Epithelial cell of prostate (primary cell): ENCODE data around the gene SEPTIN12.
"Not testable (repeated sequence)": the region's sequence is repeated elsewhere in the genome, so short reads cannot be mapped to it uniquely, and the experiment has no call there.

Source experiments
- DNase-seq: peaks from one replicate; pipeline ENCODE4 v3.0.0-alpha.2; 2011; ENCODE audit warnings: low read depth, low spot score
- H3K27ac ChIP-seq: fragments of 450-650 bp; 2 replicates; pipeline ENCODE4 v1.5.1; 2017; ENCODE audit warnings: mild to moderate bottlenecking

Gene SEPTIN12

DNA sequence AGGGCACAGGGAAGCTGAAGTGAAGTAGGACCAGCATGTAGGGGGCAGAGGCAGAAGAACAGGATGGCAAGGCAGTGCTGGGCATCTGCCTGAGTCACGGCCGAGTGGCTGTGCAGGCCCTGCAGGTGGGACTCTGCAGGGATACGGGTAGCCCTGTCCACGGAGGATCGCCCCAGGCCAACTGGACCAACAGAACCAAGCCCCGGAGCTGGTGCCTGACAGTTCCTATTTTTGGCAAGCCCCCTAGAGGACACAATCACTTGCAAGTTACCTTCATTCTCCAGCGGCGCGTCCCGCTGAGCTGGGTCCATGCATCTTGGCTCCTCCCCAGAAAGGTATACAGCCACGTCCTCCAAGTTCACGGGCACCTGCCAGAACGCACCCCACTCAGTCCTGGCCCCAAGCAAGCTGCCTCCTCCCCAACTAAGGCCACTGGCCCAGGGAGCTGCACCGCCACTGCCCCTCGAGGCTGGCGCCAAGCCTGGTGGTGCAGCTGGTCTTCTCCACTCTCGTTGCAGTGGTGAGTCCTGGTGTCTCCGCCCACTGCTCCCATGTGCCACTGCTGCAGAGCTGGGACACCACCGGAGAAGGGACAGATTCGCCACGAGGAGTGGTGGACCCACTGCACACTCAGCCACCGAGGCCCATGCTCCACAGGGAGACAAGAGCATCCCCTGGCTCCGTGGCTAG is 27.8 kb downstream of the SEPTIN12 start:
- no peak for DNase-seq
- H3K27ac ChIP-seq: no peak overlapping the region

DNA sequence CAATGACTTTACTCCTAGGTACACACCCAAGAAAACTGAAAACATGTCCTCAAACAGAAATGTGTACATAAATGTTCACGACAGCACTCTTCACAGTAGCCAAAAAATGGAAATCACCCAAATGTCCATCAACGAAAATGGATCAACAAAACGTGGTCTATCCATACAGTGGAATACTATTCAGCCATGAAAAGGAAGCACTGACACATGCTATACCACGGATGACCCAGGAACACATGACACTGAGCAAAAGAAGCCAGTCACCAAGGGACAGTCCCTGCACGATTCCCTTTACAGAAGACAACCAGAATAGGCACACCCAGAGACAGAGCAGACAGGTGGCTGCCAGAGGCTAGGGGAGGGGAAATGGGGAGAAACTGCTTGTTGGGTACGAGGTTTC is 32.5 kb downstream of the SEPTIN12 start:
- no peak overlapping the region for H3K27ac ChIP-seq
- DNase-seq: no peak

DNA sequence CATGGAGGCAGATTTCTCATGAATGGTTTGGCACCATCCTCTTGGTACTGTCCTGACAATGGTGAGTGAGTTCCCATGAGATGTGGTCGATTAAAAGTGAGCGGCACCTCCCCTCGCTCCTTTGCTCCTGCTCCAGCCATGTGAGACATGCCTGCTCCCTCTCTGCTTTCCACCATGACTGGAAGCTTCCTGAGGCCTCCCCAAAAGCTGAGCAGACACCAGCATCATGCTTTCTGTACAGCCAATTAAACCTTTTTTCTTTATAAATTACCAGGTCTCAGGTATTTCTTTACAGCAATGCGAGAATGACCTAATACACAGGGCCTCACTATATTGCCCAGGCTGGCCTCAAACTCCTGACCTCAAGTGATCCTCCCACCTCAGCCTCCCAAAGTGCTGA is 33.3 kb downstream of the SEPTIN12 start:
- no peak for DNase-seq
- H3K27ac ChIP-seq: no peak overlapping the region

- DNase-seq: no peak
- no peak overlapping the region for H3K27ac ChIP-seq
These were observed 34.9 kb downstream of the SEPTIN12 start for GRCh38 chr16:4753227-4753626.

DNA sequence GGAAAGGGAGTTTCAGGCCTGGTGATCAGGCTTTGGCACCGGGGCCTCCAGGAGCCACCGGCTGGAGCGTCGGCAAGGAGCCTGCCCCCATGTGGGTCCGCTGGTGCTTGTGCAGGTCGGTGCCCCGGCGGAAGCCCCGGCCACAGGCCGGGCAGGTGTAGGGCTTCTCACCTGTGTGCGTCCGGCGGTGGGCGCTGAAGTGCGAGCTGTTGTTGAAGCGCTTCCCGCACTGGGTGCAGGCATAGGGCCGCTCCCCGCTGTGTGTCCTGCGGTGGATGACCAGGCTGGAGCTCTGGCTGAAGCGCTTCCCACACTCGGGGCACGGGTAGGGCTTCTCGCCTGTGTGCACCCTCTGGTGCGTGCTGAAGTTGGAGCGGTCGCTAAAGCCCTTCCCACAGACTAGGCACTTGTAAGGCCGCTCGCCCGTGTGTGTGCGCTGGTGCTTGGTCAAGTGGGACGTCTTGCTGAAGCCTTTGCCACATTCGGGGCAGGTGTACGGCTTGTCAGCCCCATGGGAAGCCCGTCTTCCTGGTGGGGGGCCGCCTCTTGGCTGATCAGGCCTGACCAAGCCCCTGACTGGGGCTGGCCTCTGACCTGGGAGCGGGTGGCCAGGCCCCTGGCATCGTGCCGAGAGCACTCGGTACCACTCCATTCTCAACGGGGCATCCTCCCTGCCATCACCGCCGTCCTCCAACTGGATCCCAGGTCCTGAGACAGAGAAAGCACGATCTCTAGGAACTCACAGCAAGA is 35.6 kb downstream of the SEPTIN12 start:
- DNase-seq: no peak

GRCh38 chr16:4750896-4751295 is 37.2 kb downstream of the SEPTIN12 start:
- DNase-seq: no peak
- no peak overlapping the region for H3K27ac ChIP-seq

More for the DNA sequence above, 35.6 kb downstream of the SEPTIN12 start:
- no peak overlapping the region for H3K27ac ChIP-seq

DNA sequence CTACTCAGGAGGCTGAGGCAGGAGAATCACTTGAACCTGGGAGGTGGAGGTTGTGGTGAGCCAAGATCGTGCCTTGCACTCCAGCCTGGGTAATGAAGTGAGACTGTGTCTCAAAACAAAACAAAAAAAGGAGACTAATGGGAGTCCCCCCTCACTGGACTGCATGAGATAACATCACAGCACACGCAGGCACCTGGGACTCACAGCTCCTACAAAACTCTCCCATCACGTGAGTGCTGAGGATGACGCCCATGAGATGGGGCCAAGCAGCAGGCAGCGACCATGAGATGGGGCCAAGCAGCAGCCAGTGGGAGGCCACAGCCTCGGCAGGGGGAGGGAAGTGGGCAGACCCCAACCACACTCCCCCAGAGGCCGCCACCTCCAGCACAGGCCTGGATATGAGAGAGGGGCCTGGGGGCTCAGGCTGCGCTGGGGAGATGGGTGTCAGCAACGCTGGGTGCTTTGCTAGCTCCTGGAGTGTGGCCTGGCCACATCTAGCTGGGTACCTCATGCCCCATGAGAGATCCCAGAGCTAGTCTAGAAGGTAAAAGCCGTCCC is 38.4 kb downstream of the SEPTIN12 start:
- H3K27ac ChIP-seq: no peak overlapping the region
- DNase-seq: no peak

DNA sequence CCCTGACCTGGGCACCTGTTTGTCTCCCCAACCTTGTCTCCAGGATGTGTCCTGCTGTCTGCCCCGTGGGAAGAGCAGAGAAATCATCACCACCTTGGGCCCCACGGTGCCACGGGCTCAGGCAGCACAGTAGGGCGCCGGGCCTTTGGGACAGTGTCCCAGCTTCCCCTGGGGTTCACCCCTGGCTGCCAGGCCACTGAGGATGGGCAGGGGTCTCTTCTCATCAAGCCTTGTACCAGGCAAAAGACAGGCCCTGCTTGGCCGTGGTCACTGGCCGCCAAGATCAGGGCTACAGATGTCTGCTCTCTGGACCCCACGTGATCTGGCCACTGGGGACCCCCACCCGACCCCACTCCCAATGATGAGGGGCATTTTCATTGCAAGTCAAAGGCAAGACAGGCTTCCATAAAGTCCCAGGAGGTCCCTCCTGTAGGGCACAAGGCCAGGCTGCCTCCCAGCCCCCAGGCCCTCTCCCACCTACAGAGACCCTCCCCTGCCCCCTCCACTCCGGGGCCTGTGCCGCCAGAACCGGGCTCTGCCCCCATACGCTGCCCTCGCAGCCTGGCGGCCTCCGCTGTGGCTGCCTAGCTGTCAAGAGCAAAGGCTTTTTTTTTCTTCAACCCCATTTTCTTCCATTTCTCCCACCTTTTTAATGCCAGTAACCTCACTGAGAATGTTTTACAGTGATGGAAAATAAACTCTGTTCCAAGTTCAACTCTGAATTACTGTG is 39.3 kb downstream of the SEPTIN12 start:
- H3K27ac ChIP-seq: no peak overlapping the region
- DNase-seq: no peak

- DNase-seq: no peak
- H3K27ac ChIP-seq: no peak overlapping the region
These were observed 40.1 kb downstream of the SEPTIN12 start for GRCh38 chr16:4747906-4748681.

DNA sequence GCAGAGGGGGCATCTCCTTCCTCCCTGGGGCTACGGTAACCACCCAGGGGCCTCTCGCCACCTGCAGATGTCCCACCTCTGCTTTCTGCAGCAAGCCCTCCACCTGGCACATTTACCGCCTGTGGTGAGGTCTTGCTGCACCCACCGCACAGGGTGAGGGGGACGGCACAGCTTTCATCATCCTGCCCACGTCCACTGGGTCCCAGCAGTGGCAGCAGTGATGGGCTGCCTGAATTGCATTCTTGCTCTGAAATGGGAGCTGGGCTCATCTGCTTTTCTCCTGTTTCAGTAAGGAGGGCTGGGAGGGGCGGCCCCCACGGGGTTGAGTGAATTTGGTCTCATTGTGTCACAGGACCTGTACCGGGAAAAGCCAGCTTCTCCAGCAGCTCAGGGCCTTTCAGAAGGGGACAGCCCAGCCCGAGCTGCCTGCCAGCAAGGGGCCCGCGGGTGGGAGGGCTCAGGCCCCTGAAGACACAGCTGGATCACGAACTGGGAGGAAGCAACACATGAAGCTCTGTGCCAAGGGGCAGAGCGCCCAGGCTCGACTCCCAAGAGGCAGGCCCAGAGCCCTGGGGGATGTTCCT is 41.1 kb downstream of the SEPTIN12 start:
- no peak for DNase-seq
- H3K27ac ChIP-seq: no peak overlapping the region

DNA sequence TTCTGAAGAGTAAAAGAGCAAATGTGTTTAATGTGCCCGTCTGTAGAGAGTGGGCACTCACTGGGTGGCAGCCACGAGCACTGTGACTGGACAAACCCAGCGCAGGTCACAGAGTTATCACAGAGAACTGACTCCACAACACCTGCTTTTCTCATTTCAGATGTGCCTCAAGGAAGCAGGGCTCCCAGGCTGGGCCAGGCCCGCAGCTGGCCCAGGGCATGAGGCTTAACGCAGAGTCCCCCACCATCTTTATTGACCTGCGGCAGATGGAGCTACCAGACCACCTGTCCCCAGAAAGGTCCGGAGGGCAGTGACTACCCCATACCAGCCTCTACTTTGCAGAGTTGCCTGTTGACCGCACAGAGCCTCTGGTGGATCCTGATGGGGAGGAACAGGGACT is 41.9 kb downstream of the SEPTIN12 start:
- no peak for DNase-seq
- no peak overlapping the region for H3K27ac ChIP-seq

- no peak for DNase-seq
- no peak overlapping the region for H3K27ac ChIP-seq
These were observed 42.9 kb downstream of the SEPTIN12 start for GRCh38 chr16:4745274-4745569.

DNA sequence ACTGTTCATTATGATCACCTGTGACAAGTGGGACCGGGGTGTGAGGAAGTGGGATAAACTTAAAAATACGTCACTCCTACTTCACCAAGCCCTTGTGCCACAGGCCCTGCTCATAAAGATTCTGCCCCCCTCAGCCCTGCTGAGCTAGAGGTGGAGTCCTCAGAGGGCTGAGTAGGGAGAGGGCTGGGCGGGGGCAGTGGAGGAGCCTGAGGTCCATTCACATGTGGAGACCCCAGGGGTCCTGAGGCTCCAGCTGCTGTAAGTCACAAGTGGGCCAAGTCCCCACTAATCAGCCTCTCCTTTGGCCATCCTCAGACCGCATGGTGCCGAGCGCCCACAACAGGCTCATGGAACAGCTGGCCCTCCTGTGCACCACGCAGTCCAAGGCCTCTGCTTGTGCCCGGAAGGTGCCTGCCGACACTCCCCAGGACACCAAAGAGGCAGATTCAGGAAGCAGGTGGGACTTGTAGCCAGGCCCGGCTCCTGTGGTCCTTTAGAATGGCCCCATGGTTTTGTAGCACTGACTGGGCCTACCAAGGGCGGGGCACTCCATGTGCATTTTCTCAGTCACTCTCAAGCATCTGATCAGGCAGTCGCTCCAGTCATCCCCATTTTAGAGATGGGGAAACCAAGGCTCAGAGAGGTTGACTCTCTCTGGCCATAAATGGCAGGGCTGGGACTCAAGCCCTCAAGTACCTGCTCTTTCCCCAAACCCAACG is 43.4 kb downstream of the SEPTIN12 start:
- H3K27ac ChIP-seq: no peak overlapping the region
- DNase-seq: no peak

- DNase-seq: no peak
- peak overlapping the region; percentile 32 for H3K27ac ChIP-seq
These were observed 44.8 kb downstream of the SEPTIN12 start for GRCh38 chr16:4743226-4743878.

GRCh38 chr16:4738370-4738769 is 49.8 kb downstream of the SEPTIN12 start:
- DNase-seq, H3K27ac ChIP-seq: not testable (repeated sequence)

DNA sequence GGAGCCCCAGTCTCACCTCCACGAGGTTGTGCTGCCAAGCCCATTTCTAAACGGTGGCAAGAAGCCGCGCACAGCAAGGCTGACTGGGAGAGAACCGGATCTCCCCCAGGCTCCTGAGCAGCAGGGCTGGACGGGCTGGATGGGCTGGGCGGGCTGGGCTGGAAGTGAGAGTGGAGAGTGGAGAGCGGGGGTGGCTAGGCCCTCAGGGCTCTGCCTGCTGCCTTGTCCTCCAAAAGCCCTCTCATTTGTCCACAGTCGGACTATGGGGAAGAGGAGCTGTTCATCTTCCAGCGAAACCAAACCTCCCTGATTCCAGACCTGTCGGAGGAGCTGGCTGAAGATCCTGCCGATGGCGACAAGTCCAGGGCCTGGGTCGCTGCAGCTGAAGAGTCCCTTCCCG is 50.6 kb downstream of the SEPTIN12 start:
- DNase-seq: no peak
- H3K27ac ChIP-seq: no peak overlapping the region

GRCh38 chr16:4736546-4736945 is 51.6 kb downstream of the SEPTIN12 start:
- no peak for DNase-seq

GRCh38 chr16:4734730-4735535 is 53.2 kb downstream of the SEPTIN12 start:
- peak overlapping the region; percentile 60 for H3K27ac ChIP-seq
- no peak for DNase-seq

More at GRCh38 chr16:4736546-4736945, 51.6 kb downstream of the SEPTIN12 start:
- H3K27ac ChIP-seq: no peak overlapping the region
